Endothelial cell of umbilical vein (primary cell): ENCODE data around the gene IQGAP1. TPM values are rescaled to one million over a fixed set of nuclear protein-coding genes. Genes with fewer than 3 reads are reported as not detected.

Experiments
- BruUV-seq: library from RNA; stranded (reverse); fragments of 400-500 nt; replicated peaks from 2 replicates; lab custom pipeline; 2021; lab: Mats Ljungman, UMichigan
- CTCF ChIA-PET: fragments of 300-600, 350-600 bp; sonication (Branson Sonifier 250); formaldehyde crosslinking; loops from one replicate; lab custom pipeline; 2021; ENCODE audit warnings: antibody characterized with exemption, inconsistent platforms; lab: Charles Lee
- POLR2A ChIA-PET: fragments of 300-600, 350-600 bp; sonication (Branson Sonifier 250); formaldehyde crosslinking; loops from one replicate; lab custom pipeline; 2021; ENCODE audit warnings: antibody characterized with exemption, inconsistent platforms; lab: Charles Lee
- DNase-seq: peaks from one replicate; pipeline ENCODE4 v3.0.0-alpha.2; 2011; ENCODE audit warnings: low read depth, low spot score
- FAIRE-seq: peaks from 2 replicates; lab custom pipeline; 2011; peaks lifted over from hg19 to GRCh38; lab: Jason Lieb, UNC
- H2AFZ ChIP-seq: 2 replicates; pipeline ENCODE4 v1.6.0; 2012; ENCODE audit warnings: low read depth, low read length, control low read depth, inconsistent platforms
- H3K27ac ChIP-seq: 2 replicates; pipeline ENCODE4 v1.5.1; 2011; ENCODE audit warnings: low read depth, mild to moderate bottlenecking, control low read depth, low read length, moderate library complexity; ENCODE audit not compliant: insufficient read depth
- H3K27me3 ChIP-seq, 2 experiments: 2 replicates each; pipeline versions ENCODE4 v1.6.0 to v1.6.1; 2011; ENCODE audit warnings: low read length in 2 of 2, mixed read lengths in 1 of 2; ENCODE audit not compliant: control insufficient read depth in 2 of 2, insufficient read depth in 2 of 2
- H3K36me3 ChIP-seq, 2 experiments: 2 replicates in 1 of 2; 3 replicates in 1 of 2; pipeline ENCODE4 v1.5.1; 2011; ENCODE audit warnings: low read length in 2 of 2, mild to moderate bottlenecking in 1 of 2, moderate library complexity in 1 of 2; ENCODE audit not compliant: control insufficient read depth in 2 of 2, insufficient read depth in 2 of 2; ENCODE audit errors: extremely low read depth in 1 of 2
- H3K4me1 ChIP-seq: 3 replicates; pipeline ENCODE4 v1.5.1; 2011; ENCODE audit warnings: mild to moderate bottlenecking, low read length; ENCODE audit not compliant: control insufficient read depth, insufficient read depth; ENCODE audit errors: extremely low read depth
- H3K4me2 ChIP-seq: 2 replicates; pipeline ENCODE4 v1.6.1; 2011; ENCODE audit warnings: low read length, control low read depth, mixed read lengths; ENCODE audit not compliant: insufficient read depth
- H3K4me3 ChIP-seq, 3 experiments: fragments of 200-600 bp in 1 of 3; sonication (generic), shearing (Covaris generic) in 1 of 3; replicated peaks in 1 of 3; 2 replicates each; pipeline ENCODE4 v1.5.1; 2011 to 2016; ENCODE audit warnings: control low read depth in 3 of 3, low read length in 3 of 3, mild to moderate bottlenecking in 2 of 3, inconsistent platforms in 1 of 3, low read depth in 1 of 3, moderate library complexity in 1 of 3; ENCODE audit not compliant: insufficient read depth in 1 of 3
- H3K79me2 ChIP-seq: 2 replicates; pipeline ENCODE4 v1.6.0; 2012; ENCODE audit warnings: low read length, inconsistent platforms; ENCODE audit not compliant: control insufficient read depth, insufficient read depth
- H3K9ac ChIP-seq: replicated peaks from 2 replicates; pipeline ENCODE3; 2011; ENCODE audit warnings: low read length, control low read depth; ENCODE audit not compliant: insufficient read depth; ENCODE audit errors: extremely low read depth
- H3K9me1 ChIP-seq: replicated peaks from 3 replicates; pipeline ENCODE4 v1.6.0; 2011; ENCODE audit warnings: mild to moderate bottlenecking, low read length; ENCODE audit not compliant: control insufficient read depth, insufficient read depth; ENCODE audit errors: extremely low read depth
- H3K9me3 ChIP-seq: replicated peaks from 2 replicates; pipeline ENCODE4 v1.5.1; 2012; ENCODE audit warnings: low read length, inconsistent platforms; ENCODE audit not compliant: control insufficient read depth, insufficient read depth
- H4K20me1 ChIP-seq: replicated peaks from 2 replicates; pipeline ENCODE3; 2011; ENCODE audit warnings: mild to moderate bottlenecking, low read length; ENCODE audit not compliant: control insufficient read depth, insufficient read depth; ENCODE audit errors: extremely low read depth
- EZH2 ChIP-seq: IDR thresholded peaks from 2 replicates; pipeline ENCODE4 v1.6.1; 2012; ENCODE audit warnings: borderline replicate concordance, low read depth, mild to moderate bottlenecking, moderate library complexity, low read length, inconsistent platforms; ENCODE audit not compliant: severe bottlenecking
- FOS ChIP-seq: IDR thresholded peaks from 2 replicates; pipeline ENCODE4 v1.6.1; 2011; ENCODE audit warnings: mild to moderate bottlenecking, low read length, moderate library complexity, borderline replicate concordance; ENCODE audit not compliant: insufficient read depth
- GATA2 ChIP-seq: IDR thresholded peaks from 2 replicates; pipeline ENCODE4 v1.7.0; 2011; ENCODE audit warnings: low read depth, mild to moderate bottlenecking, moderate library complexity, mixed read lengths, low read length; ENCODE audit not compliant: insufficient read length, insufficient read depth
- JUN ChIP-seq: IDR thresholded peaks from 2 replicates; pipeline ENCODE4 v1.6.1; 2011; ENCODE audit warnings: borderline replicate concordance, low read depth; ENCODE audit not compliant: insufficient read length, insufficient read depth
- MYC ChIP-seq: IDR thresholded peaks from one replicate; pipeline ENCODE4 v1.6.1; 2011; ENCODE audit warnings: mild to moderate bottlenecking, low read depth, low read length
- POLR2A ChIP-seq: IDR thresholded peaks from 2 replicates; pipeline ENCODE4 v1.6.1; 2012; ENCODE audit warnings: low read depth, mild to moderate bottlenecking, control low read depth, low read length
- POLR2AphosphoS5 ChIP-seq: IDR thresholded peaks from 2 replicates; pipeline ENCODE4 v1.6.1; 2012; ENCODE audit warnings: low read depth, mild to moderate bottlenecking, control low read depth, low read length, moderate library complexity; ENCODE audit not compliant: insufficient read depth
- dilution Hi-C: fragments of 300-500 bp; cut with MboI; formaldehyde crosslinking; loops from one replicate; pipeline ENCODE4 v1.15.0; 2019; ENCODE audit warnings: low sequenced_read_pairs; ENCODE audit not compliant: extremely low pct_ligation_motif_present
- intact Hi-C: fragments of 100-400 bp; cut with micrococcal nuclease; formaldehyde crosslinking; loops from one replicate; pipeline ENCODE4 v1.10.0; 2022
- polyA plus RNA-seq, 4 experiments: library from polyadenylated mRNA; depleted of rRNA in 3 of 4; stranded (reverse) in 3 of 4; unstranded in 1 of 4; fragments of >200 nt; gene quantifications; 2 replicates each; pipeline versions ENCODE4 v1.2.1 to v1.2.3, GENCODE V29; 2011 to 2012; ENCODE audit warnings: missing spikeins in 1 of 4
- total RNA-seq: library from RNA; stranded (reverse); gene quantifications from 2 replicates; pipeline ENCODE4 v1.2.3, GENCODE V29; 2021
- TF ChIP-seq, protein P1 (sequence below): IDR thresholded peaks from 2 replicates; pipeline ENCODE4 v1.6.1; 2011; ENCODE audit not compliant: insufficient read depth, insufficient read length

IQGAP1 gene
- total and polyA plus RNA-seq, 2 donors (not counting 3 experiments of a cell fraction or from before 2014, with no cell fraction given), result 82.2 to 258 TPM

- H3K9ac ChIP-seq, result peak overlapping the region; percentile 72
- H3K4me3 ChIP-seq, result no peak overlapping the region
- H3K4me1 ChIP-seq, result peaks cover 58% of the 10 kb centered on the region
- H3K79me2 ChIP-seq, result peaks cover 13% of the 10 kb centered on the region
- FAIRE-seq (peak; percentile 96), DNase-seq (peak; percentile 93)
- ChIA-PET POLR2A (no interaction called here), CTCF (interaction anchor here (0.7 to 1.3 kb wide), 6 partner anchors 16 to 143 kb away, joined by 3 to 10 read pairs (median 3); no protein-coding TSS in a partner anchor)
- H4K20me1 ChIP-seq, result peaks cover 5% of the 10 kb centered on the region
- intact Hi-C loops (loop anchor here (1.0 to 2.0 kb wide), 3 partner anchors 61 to 143 kb away; no protein-coding TSS in a partner anchor), dilution Hi-C loops (no loop called here)
- peak overlapping the region; percentile 49 for H3K4me2 ChIP-seq
- H3K27me3 ChIP-seq, result no peaks in the 10 kb centered on the region
- peak overlapping the region; percentile 70 for H3K27ac ChIP-seq
- peaks cover 0 to 12% of the 10 kb centered on the region in 2 experiments for H3K36me3 ChIP-seq
- no peak overlapping the region for H2AFZ ChIP-seq
- no TSS peak for BruUV-seq
- no peaks in the 10 kb centered on the region for H3K9me3 ChIP-seq
- H3K9me1 ChIP-seq, result no peaks in the 10 kb centered on the region
- TF ChIP-seq POLR2A, result no peak
- TF ChIP-seq JUN, result peak; percentile 94
- TF ChIP-seq FOS, result peak; percentile 79
- TF ChIP-seq MYC, result no peak
- no peak for TF ChIP-seq GATA2
- no peak for TF ChIP-seq POLR2AphosphoS5
- TF ChIP-seq, protein P1, sequence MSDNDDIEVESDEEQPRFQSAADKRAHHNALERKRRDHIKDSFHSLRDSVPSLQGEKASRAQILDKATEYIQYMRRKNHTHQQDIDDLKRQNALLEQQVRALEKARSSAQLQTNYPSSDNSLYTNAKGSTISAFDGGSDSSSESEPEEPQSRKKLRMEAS, result no peak
- TF ChIP-seq EZH2, result no peak
Observed at GRCh38 chr15:90463381-90463780, 75.3 kb downstream of the IQGAP1 start.
